ENCODE measurements around the gene SLC25A21.

SLC25A21 gene

DNA sequence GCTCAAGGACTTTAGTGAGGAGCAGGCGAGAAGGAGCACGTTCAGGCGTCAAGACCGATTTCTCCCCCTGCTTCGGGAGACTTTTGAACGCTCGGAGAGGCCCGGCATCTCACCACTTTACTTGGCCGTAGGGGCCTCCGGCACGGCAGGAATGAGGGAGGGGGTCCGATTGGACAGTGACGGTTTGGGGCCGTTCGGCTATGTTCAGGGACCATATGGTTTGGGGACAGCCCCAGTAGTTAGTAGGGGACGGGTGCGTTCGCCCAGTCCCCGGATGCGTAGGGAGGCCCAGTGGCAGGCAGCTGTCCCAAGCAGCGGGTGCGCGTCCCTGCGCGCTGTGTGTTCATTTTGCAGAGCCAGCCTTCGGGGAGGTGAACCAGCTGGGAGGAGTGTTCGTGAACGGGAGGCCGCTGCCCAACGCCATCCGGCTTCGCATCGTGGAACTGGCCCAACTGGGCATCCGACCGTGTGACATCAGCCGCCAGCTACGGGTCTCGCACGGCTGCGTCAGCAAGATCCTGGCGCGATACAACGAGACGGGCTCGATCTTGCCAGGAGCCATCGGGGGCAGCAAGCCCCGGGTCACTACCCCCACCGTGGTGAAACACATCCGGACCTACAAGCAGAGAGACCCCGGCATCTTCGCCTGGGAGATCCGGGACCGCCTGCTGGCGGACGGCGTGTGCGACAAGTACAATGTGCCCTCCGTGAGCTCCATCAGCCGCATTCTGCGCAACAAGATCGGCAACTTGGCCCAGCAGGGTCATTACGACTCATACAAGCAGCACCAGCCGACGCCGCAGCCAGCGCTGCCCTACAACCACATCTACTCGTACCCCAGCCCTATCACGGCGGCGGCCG is 509.6 kb downstream of the SLC25A21 start:
- DNase-seq (ENCODE audit: low read depth, low spot score), result no peak

DNA sequence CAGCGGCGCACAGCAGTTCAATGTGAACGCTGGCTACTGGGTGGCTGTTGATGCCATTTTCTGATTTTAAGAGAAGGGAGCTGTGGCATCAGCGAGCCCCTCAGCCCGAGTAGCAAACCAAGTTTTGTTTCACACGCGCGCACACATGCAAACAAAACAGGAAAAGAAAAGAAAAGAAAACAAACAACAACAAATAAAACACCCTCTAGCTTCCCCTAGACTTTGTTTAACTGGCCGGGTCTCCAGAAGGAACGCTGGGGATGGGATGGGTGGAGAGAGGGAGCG is 510.2 kb downstream of the SLC25A21 start:
- no peak for DNase-seq (ENCODE audit: low read depth, low spot score)

DNA sequence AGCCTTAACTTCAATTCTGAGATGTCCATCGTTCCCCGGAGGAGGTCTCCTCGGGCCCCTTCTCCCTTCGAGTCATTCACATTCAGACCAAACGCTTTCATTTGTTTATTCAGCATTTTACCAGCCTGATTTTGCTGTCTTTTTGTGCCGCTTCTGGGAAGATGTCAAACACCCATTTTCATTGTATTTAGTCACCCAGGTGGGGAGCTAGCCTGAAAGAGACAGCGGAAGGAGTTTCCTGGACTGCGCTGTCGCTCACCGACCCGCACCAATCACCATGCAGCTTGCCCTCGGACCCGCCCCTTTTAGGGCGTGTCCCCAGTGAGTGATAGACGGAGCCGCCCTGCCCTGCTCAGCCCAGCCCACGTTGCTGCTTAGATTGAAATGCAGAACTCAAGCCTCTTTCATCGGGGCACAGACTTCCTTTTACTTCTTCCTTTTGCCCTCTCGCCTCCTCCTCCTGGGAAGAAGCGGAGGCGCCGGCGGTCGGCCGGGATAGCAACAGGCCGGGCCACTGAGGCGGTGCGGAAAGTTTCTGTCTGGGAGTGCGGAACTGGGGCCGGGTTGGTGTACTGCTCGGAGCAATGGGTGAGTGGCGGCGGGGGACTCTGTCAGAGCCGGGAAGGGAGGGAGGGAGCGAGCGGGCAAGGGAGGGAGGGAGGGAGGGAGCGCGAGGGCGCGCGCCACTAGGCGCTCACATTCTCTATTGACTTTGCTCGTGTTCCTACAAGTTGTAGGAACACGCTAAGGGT is 510.7 kb downstream of the SLC25A21 start, which contains the start of gene PAX9:
TSS of gene PAX9 (plus strand) at position 355 of the 752 bp plus-strand sequence. CDS start at position 585, 230 bp downstream.
- no peak for DNase-seq (ENCODE audit: low read depth, low spot score)

DNA sequence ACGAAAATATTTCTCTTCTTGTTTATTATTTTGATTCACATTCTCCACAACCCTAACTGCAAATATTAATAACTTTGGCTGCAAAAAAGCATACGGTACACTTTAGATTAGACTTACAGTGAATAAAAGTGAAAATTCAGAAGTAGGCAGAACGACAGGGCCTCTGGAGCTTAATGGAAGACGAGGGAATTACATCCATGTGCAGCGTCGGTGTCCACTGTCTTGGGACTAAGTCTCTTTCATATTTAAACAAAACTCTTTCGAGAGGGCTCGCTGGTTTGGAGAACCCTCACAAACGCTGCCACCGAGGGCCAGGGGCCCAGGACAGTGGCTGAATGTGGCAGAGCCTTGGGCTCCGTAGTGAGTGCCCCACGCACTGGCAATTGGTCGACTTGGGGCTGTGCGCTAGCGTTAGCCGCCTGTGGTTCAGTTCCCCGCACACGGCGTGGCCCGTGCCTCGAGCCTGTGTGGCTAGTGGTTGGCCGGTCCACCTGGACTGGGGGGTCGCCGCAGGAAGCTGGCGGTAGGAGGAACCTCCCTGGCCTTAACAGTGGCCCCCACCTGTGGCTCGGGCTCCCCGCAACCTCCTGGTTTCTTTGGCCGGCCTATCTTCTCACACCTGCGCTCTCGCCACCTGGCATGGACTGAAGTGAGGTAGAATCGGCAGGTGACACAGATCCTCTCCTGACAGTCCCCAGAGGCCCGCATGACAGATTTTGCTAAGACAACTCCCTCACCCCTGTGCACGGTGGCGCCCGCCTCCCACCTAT is 511.5 kb downstream of the SLC25A21 start:
- DNase-seq (ENCODE audit: low read depth, low spot score), result no peak

DNA sequence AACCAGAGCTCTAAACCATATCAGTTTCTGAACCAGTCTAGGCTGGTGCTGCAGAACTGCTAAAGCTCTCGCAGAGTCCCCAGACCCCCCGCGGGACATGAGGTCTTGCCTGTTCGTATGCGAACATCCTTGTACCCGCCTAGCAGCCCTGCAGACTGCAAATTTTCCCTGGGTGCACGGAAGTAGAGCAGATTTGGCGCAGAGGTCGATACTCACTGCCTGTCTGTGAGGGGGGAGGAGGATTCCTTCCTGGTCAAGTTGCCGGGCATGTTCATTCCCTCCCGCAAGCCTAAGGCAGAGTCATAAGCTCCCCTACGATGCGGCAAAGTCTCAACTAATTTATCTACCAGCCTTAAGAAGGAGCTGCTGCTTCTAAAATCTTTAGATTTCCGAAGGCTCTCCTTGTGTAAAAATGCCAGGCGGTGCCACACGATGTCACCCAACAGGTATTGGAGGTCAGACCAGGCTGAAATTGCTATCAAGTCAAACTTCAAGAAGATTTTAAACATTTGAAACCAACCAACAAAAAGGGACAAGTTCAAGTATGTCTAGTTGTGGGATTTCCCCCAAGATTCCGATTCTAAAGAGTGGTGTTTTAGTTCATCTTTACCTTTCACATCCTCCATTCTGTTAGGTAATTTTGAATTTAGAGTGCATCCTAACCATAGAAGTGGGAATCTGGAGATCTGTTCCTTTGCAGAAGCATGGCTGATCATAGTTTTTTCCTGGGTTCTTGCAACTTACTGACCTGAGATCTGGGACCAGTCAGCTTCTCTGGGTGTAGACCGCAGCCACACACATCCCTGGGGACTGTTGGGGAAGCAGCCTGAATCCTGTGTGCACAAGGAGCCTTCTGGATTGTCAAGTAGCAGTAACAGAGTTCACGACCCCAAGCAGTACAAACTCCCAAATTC is 512.3 kb downstream of the SLC25A21 start:
- no peak for DNase-seq (ENCODE audit: low read depth, low spot score)

DNA sequence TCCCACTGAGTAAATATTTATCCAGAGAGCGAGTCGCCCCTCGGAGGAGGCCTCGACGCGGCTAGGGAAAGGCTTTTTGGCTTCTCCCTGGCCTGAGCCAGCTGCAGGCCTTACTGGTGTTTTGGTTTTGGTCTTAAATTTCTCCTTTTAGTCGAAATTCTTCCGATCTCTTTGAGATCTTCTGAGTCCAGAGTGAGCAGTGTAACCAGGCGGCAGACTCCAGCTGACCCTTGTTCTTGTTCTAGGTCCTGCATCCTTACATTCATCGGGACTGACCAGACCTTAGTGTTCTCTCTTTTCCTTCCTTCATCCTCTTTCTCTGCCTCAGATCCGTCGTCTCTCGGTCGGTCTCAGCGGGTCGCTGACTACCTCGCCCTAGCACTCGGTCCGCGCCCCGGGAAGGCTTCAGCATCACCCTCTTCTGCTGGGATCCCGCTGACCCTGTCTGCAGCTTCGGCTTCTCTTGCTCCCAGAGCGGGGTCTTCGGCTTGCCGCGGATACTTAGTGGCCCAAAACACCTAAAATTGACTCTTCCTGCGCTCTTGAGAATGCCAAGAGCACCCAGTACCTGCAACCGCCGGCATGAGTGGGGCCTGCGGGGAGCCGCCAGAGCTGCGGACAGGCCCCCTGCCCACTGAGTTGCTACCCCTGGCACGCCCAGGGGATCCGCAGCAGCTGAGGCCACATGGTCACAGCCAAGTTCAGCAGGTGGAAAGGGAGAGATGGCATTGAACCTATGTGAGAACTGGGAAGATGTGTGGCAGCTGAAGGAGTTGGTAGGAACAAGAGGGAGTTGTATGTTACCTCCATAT is 513.2 kb downstream of the SLC25A21 start:
- no peak for DNase-seq (ENCODE audit: low read depth, low spot score)

DNA sequence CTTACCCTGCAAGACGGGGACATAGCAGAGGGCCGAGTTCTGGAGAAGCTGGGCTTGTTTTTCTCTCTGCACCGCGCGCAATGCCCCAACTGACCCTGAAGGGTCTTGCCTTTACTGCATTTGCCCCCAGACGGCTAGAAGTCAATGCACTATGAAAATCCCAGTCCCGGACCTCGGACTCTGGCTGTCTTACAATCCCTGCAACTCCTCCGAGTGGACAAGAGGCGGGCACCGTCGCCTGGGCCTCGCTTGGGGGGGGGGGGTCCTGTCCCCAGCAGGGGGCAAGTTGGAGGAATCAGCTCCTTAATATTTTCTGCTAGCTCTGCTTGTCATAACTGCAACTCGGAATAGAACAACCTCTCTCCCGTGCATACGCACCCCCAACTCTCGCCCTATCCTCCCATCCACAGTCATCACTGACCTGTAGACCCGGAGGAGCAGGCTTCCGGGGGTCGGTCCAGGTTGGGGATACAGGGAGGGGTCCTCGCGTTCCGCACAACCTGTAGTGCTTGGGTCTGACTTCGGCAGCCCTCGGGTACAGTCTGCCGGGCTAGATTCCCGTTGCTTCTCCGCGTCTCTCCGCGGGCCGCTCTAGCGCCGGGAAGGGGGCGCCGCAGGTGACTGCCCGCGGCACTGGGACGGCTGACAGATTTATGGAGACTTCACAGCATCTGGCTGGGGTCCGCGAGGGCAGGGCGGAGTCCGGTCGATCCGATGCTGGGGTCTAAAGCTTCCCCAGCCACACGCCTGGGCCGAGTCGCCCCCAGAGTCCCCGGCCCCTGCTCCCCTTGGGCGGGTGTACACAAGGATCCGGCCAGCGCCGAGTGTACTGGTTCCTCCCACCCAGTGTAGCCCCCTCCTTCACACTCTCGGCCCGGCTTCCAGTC is 514.0 kb downstream of the SLC25A21 start:
- no peak for DNase-seq (ENCODE audit: low read depth, low spot score)

DNA sequence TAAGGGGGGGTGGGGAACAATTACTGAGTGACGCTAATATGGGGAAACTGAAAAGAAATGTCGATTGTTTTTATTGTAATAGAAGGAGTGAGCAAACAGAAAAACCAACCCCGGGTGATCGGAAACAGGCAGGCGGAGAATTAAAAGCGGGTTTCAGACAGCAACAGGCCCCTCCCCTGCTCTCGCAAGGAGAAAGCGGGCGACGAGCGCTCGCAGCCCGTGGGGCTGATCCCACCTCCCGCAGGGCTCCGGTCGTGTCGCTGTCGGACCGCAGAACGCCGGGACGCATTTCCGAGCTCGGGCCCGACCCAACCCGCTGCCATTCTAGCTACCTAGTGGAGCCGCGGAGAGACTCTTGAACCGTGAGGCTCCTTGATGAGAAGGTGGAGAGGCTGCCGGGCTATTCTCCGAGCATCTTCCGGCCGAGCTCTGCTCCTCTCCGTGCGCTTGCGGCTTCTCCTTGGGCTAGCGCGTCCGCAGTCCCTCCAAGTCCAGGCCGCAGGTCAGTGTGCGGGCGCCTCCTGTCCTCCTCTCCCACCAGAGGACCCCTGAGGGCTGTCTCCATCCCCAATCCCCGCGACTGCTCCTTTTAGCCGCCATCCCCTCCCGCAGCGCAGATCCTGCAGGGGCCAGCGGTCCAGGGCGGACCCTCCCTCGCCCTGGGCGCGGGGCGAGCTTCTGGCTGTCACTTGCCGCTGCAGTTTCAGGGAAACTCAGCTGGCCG is 514.8 kb downstream of the SLC25A21 start:
- no peak for DNase-seq (ENCODE audit: low read depth, low spot score)

DNA sequence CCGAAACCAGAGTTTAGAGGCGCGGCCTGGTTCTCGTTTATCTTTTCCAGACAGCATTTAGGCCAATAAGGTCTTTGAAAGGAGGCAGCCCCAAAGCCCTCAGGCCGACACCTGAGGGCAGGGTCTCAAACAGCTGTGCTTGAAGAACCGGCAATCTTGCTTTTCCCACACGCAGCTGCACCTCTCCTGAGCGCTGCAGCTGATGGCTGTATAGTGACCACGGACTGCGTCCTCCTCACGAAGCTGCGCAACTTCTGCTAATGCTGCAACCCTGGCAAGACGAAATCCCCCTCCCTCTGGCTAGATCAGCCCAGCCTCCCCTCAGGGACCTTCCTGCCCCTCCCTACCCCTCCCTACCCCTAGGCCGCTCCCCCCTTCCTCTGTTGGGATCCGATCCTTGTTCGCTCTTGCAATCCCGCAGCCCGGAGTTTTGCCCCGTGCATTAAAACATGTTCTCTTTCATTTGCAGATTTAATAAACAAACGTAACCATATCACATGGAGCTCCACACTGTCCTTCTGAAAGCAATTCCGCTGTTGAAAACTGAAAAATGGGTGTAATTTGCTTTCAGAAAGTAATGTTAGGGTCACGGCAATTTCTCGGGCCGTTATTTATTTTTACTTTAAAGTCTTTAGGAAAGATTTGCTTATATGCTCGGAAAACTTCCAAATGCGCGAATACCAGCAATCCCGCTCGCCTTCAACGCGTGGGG is 515.6 kb downstream of the SLC25A21 start:
- DNase-seq (ENCODE audit: low read depth, low spot score), result no peak

DNA sequence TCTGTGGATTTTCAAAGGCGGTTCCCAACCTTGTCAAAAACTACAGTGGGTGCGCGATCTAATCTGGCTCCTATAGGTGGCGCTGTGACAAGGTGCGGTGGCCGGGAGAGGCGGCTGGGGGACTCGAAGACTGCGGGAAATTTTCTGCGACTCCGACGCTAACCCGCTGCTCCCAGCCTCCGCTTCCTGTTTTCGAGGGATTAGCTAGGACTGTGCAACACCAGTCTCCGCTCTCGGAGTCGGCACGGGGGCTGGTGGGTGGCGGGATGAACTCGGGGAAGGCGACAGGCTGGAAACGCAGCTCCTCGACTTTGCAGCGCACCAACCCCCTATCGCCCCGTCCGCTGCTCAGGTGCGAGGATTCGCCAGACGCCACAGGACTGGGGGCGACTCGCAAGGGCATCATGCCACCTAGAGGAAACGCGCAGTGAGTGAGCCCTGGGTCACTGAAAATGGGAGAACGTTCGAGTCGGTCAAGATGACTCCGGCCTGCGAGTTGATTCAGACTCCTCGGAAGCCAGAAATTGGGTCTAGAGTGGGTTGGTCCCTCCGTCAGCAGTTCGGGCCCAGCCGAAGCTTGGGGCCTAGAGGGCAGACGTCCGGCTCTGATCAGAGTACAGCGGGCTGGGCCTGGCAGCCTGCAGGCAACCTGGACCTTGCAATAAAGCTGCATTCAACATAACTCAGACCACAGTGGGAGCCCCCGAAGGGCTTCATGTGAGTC is 516.3 kb downstream of the SLC25A21 start:
- no peak for DNase-seq (ENCODE audit: low read depth, low spot score)

DNA sequence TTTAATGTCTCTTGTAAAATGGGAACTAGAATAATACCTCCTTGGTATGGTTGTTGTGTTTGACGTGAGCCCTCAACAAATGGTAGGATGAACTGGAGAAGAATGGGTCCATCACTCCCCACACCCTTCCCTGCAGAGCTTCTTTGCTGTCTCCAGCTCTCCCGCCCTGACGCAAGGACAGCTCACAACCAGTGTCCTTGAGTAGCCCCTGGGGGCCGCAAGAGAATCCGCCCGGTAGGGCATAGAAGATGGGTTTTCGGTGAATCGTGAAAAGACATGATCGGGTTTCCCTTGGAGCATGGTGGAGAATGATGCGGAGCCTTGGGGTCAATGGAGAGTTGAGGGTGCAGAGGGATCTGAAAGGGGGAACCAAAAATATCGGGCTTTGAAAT is 516.8 kb downstream of the SLC25A21 start:
- DNase-seq (ENCODE audit: low read depth, low spot score), result no peak

DNA sequence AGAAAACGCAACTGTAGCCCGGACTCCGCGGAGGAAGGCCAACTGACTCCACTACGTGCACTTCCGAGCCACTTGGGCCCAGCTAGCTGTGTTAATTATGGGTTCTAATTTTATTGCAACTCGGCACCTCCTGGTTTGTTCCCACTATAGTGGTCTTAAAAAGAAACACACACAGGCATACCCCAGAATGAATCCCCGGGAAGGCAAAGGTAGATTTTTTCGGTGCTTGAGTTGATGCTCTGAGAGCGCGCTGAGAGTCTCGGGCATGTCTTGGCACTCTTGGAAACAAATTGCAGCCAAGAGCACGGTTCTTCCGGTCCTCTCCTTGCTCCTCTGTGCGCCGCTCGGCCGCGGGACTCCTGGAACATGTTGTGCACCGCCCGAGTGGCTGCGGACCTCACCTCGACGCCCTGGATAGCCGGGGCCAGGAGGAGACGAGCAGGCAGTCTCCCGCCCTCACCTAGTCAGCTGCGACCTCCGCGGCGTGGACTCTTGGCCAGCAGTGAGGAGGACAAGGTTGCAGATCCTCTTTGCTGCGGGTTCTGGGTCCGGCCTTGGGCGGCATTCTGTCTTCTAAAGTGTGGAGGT is 517.5 kb downstream of the SLC25A21 start:
- DNase-seq (ENCODE audit: low read depth, low spot score), result no peak

DNA sequence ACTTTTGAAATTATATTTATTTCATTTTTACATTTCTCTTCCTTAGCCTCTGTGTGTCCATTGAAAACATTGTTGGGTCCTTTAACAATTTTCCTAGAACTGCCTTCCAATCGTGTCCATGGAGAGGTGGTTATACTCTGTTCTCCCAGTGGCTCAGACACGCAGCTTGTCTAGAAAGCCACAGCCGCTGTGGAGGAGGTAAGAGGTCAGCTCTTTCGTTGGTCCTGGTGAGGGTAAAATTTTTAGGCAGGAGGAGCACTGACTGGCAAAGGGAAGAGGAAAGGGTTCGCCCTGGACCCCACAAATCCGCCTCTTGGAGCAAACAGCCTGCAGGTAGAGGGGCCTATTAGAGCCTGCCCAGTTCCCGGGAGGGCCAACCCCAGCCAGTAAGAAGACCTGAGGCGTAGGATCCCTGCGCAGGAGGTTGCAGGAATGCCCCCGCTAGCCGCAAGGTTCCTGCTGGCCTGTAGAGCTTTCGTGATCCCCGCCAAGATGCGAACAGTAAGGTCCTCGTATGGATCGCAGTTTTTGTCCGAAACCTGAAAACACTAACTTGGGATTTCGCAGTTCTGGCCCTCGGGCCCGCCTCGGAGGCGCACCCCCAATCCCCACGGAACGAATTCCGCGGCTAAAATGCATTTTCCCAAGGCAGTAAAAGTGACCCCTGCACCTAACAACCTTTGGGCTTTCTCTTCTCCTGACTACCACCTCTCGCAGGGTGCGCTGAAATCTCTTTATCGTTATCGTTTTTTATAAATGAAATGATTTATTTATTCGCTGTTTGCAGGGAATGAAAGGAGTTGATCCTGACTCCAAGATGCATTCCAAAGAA is 518.2 kb downstream of the SLC25A21 start:
- no peak for DNase-seq (ENCODE audit: low read depth, low spot score)

DNA sequence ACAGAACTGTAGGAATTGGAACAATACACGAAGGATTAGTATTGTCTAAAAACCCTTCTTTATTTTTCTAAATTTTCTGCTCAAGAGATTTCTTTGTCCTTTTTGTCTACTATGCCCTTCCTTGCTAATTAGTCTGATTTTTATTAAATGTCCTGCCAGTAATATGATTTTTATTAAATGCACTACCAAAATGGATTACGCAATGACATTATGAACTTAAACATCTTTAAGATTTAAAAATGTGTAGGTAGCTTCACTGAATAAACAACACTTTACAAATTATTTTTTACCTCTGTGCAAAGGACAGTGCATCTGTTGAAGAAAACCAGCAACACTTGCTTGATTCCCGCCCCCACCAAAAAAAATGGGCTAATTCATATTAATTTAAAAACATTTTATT is 519.0 kb downstream of the SLC25A21 start:
- no peak for DNase-seq (ENCODE audit: low read depth, low spot score)

DNA sequence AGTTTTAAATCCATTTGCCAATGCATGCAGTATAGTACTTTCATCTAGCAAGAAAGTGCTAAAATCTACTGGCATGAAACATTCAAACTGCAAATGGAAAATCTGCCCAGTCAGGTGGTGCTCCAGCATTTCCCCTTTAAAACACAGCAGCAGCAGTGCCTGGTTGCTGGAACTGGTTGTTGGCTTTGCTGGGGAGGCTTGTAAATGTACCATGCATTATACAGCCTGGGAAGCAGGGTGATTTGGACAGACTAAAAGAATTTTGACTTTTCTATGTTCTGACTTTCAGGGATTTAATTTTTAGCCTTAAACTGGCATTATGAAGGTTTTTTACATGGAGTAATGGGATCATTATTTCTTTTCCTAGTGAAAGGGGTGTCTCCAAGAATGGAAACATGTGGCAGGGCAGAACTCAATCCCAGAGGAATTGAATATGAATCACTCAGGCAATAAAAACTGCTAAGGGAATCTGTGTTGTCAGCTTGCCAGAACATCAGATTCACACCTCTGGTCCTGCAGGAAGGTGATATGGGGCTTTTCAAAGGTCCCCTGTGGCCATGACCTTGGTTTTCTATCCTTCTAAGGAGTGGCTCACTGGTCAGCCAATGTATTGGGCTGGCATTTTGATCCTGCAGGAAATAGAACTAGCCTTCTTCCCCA is 519.7 kb downstream of the SLC25A21 start:
- no peak for DNase-seq (ENCODE audit: low read depth, low spot score)
